Frontal cortex (tissue), 4 donors: ENCODE measurements around the gene SH3BGR. TPM values are rescaled to one million over a fixed set of nuclear protein-coding genes. Genes with fewer than 3 reads are reported as not detected.
"Not testable (repeated sequence)": the region's sequence is repeated elsewhere in the genome, so short reads cannot be mapped to it uniquely, and the experiment has no call there.

Source experiments
- DNase-seq, 2 donors: peaks; one replicate each; pipeline ENCODE4 v3.0.0; 2012; ENCODE audit warnings: low spot score in 2 of 2
- FAIRE-seq: peaks from 2 replicates; lab custom pipeline; 2012; peaks lifted over from hg19 to GRCh38; lab: Jason Lieb, UNC
- total RNA-seq: library from RNA; depleted of rRNA; stranded (reverse); fragments of >200 nt; gene quantifications from one replicate; pipeline ENCODE4 v1.2.3, GENCODE V29; 2014
- donor health status: control.
- donor health status: control.
- donor health status: control.

Gene SH3BGR
- 1.6 TPM for total RNA-seq

DNA sequence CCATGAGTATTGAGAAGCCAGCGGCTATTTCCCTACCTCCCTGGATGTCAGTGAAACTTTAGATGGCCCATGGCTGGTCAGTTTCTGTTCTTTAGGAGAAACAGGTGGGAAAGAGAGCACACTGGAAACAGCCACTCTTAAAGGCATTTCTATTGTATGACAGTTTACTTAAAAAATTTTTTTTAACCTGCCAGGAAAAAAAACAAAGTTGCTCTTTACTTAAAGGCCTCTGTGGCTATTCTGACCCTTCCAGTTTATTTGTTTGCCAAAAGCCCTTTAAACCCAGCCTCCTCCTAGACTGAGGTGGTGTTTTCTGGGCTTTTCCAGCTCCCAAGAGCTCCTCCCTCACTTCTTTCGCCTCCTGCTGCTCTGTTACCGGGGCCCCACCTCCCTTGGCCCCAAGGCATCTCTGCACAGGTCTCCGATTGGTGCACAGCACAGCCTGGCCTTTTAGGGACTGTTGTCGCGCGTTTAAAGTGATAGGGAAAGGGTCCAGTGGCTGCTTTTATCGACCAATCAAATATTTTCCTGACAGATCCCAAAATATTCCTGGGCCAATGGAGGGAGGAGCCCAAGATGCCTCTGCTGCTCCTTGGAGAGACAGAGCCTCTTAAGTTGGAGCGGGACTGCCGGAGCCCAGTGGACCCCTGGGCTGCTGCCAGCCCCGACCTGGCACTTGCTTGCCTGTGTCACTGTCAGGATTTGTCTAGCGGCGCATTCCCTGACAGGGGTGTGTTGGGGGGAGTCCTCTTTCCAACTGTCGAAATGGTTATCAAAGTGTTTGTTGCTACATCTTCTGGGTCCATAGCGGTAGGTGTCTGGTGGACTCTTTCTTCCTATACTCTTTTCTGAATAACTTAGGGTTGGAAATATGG, at the start of gene SH3BGR:
SH3BGR (plus strand) TSS at position 639 of the 875 bp plus-strand sequence; CDS start at position 766, 127 bp downstream.
- no peak for FAIRE-seq
- DNase-seq: no peak

DNA sequence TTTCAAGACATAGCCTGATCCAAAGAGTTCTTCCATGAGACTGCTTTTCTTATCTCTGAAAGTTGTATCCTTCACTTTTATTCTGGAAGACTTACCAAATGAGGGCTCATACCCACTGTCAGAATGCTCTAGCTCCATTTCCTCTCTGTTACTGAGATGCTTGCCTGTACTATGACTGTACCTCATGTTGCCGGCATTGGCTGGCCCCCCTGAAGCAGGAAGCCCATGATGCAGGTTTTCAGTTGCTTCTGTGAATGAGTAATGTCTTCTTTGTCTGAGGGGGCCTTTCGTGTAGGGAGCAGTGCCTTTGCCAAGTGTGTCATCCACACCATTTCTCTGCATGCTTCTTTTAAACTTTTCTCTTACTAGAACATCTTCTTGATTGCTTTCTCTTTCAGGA, 45.7 kb upstream of the SH3BGR start:
- no peak for FAIRE-seq
- no peak for DNase-seq

DNA sequence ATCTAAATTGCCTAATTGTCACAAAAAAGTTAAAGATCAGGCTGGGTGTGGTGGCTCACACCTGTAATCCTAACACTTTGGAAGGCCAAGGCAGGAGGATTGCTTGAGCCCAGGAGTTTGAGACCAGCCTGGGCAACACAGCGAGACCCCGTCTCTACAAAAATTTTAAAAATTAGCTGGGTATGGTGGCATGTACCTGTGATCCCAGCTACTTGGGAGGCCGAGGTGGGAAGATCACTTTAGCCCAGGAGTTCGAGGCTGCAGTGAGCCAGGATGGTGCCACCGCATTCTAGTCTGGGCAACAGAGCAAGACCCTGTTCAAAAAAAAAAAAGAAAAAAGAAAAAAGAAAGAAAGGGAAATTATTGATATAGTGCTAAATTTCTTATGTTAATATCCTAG, 32.6 kb upstream of the SH3BGR start:
- not testable (repeated sequence) for FAIRE-seq, DNase-seq

DNA sequence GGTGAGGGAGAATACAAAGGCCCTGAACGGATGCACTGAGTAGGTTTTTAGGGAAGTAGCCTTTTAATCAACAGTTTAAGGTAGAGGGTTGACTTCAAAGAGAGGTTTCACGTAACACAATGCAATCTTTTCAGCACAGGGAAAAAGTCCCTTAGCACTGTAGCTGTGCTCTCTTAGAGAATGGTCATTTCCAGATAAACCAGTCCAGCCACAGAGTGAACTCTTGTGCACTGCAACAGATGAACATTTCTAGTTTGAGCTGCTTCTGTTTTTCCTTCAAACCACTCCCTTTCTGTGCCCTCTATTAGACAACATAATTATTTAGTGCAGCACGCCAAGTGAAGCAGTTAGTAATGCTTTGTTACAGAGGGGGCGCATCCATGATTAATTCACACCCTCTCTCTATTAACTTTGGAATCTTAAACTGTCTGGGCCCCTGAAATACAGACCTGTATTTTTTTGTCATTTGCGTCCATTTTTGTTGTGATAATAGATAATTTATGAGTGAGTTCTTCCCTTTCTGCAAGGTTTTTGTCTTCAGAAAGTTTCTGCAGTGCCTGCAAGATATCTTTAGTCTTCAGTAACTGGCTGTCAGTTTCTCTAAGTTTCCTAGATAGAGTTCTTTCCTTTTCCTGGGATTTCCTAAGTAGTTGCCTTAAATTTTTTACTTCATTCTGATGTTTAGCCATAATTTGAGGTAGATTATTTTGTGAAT, 29.1 kb upstream of the SH3BGR start:
- DNase-seq (no peak), FAIRE-seq (no peak)

DNA sequence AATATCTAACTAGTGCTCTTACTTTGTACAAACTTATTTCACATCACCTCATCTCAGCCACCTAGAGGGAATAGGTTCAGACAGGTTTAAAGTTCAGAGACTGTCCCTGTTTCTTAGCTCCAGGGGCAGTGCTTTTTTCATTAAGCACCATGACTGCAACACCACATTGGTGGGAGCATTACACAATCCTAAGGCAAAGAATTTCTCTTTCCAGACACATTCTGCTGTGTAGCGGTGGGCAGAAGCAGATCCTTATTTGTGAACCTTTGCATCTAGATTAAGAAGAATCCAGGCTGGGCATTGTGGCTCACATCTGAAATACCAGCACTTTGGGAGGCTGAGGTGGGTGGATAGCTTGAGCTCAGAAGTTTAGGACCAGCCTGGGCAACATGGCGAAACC, 22.3 kb upstream of the SH3BGR start:
- FAIRE-seq: no peak
- no peak for DNase-seq

DNA sequence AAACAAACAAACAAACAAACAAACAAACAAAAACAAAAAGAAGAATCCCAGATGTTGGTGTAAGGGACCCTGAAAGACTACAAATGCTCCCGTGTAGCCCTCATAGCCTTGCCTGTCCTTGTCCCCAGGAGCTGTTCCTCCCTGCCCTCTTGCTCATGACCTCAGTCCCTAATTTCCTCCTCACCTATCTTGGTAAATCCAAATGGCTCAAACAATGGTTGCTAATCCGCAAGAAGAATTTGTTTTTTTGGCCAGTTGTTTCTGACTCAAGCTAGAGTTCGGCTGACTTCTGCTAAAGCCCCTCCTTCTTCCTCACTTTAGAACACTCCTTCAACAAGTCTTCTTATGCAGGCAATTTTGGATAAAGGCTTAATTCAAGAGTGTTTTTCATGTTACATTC, 21.8 kb upstream of the SH3BGR start:
- FAIRE-seq (no peak), DNase-seq (no peak)

DNA sequence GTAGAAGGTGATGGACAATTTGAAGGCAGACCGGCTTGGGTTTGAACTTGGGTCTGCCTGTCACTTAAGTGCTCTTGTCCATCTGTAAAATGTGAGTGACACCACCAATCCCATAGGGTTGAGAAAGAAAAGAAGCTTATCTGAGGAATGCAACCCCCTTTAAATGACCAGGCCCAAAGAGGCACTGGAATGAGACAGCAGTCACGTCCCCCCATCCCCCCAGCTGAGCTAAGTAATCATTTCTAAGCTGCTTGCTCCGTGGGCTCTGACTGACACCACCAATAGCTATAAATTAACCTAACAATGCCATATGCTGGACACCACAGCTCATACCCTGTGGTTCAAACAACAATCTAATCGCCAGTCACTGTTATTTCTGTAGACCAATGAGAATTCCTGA, 21.3 kb upstream of the SH3BGR start:
- DNase-seq (no peak), FAIRE-seq (no peak)

DNA sequence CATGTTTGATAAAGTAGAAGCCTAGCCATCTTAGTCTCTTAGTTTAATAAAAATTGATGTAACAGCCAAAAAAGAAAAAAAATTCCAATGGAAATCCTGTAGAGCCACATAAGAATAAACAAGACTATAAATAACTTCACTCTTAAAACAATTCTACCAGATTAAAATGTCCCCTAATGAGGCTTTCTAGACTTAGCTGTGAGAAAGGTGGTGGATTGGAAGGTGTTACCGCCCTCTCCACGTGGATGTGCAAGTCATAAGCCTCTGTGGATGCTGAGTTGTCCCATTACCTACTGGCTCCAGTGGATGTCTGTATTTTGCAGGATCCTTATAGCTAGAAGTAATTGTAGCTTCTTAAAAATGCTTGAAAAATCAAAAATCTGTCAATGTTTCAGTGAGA, 20.8 kb upstream of the SH3BGR start:
- no peak for FAIRE-seq
- no peak for DNase-seq

DNA sequence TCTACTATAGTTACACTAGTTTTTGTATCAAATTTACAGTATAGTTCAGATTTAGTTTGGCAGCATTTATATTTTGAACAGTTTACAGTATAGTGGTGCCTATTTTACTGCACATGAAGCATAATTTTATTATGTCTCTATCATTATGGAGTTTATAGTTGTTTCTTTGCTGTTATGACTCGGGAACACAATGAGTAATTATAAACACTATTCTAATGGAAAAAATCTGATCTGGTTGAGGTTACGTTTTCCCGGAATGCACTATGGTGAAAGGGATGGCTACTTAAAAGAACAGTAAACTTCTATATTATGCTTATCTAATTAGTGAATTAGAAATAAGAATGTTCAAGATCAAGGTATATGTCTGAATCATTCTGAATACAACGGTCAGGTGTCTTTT, 16.8 kb upstream of the SH3BGR start:
- FAIRE-seq: no peak
- DNase-seq: no peak

DNA sequence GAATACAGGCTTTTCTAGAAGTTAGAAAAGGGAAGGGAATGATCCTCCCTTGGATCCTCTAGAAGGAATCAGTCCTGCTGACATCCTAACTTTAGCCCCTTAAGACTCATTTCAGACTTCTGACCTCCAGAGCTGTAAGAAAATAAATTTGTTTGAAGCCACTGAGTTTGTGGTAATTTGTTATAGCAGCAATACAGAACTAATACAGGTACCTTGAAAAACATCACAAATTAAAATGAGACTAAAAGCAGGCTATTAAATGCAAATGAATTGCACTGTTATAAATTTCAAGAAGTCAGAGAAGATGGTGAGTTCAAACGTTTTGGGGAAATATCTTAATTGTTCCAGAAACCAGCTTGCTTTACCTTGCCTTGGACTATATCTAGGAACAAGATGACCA, 12.5 kb upstream of the SH3BGR start:
- FAIRE-seq (no peak), DNase-seq (no peak)

DNA sequence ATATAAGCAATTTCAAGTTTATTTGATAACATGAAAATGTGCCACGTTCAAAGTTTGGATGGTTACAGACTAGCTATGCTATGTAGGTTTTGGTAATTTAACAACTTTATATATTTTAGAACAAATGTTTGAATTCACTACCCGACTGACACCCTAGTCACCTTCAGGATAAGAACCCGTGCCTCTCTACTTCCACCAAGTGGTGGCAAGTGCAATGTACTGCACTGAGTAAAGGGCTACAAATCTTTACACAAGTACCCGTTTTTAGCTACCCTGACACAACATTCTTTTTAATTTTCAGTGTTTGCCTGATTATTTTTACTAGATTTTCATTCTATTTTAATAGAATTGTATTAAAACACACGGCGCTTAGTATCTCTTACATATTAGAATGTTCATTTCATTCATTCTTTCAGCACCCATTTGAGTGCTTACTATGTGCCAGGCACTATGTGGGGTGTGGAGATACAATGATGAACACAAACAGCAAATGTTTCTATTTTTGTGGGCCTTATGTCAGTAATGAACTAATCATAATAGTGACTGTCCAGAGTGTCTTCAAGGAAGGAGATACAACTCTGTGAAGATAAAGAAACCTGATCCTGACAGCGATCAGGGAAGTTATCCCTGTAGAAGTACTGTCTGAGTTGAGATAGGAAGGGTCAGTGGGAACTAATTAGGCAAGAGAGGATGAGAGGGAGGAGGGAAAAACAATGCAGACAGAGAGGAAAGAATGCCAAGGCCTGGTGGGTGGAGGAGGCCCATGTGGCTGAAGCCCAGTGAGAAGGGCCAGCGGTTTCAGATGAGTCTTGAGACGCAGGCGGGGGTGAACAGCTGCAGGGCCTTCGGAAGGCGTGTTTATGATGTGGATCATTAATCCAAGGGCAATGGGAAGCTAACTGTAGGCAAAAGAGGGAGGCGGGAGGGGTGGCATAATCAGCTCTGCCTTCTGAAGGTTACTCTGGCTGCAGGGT, 10.0 kb upstream of the SH3BGR start:
- no peak for DNase-seq
- FAIRE-seq: no peak

DNA sequence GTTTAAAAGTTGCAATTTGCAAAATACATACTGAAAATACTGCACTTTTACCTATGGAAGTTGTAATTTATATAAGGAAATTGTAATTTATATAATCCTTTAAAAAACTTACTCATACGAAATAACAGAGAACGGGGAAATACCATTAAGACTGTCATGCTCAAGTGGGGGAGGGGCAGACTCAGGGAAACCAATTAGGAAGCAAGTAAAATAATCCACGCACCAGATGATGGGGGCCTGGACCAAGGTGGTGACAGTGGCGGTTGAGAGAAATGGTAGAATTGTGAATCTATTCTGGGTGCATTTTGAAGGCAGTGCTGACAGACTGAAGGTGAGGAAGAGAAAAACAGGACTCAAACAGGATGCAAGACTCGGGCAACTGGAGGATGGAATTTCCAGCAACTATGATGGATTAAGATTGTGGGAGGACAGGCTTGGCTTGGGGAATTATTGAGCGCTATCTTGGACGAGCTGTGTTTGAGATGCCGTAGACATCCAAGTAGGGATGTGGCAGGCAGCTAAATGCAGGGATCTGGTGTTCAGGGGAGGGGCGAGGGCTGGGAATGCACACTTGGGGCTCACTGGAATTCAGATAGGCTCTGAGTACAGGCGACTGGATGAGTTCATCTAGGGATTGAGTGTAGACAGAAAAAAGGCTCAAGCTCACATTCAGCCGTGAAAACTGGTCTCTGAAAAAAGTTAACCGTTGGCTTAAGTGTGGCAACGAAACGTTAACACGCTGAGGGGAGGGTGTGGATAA, 7.2 kb upstream of the SH3BGR start:
- no peak for DNase-seq
- no peak for FAIRE-seq

DNA sequence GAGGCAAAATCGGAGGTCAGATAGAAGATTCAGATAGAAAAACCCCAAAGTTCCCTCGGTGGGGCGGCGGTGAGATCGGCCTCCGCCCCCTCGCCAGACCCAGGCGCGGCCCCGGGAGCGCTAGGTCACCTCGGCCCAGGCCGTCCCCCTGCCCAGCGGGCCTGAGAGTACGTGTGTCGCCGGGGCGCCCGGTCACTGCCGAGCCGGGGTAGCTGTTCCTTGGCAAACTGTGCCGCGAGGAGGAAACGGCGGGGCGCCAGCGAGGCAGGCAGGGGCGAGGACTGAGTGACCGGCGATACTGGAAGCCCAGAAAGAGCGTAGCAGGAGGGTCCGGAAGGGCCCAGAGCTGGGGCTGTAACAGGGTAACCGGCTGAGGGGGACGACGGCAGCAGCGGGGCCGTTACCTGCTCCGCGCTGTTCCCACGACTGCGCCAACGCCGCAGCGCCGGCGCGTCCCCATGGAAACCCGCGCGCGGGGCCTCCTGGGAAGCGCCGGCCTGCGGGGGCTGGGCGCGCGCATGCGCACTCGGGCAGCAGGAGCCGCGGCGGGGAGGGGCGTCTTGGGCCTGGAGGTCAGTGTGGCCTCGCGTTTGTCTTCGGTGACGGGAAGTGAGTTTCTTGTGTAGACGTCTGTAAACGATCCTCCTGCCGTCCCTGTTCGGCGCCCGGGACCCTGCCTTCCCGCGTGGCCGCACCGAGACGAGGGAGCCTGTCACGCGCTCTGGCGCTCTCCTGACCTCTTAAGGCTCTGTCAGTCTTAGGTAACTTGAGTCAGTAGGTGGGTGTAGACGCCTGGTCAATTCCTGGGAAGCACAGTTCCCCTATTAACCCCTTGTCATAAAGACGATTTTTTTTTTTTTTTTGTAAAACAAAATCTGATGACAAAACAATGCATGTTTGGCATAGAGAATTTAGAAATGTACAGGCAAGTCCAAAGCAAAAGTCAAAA, 6.2 kb upstream of the SH3BGR start, which contains the start of gene LCA5L:
LCA5L (minus strand) TSS at position 458 of the 949 bp plus-strand sequence. CDS start 17,285 bp downstream, outside the sequence.
- FAIRE-seq: no peak

DNA sequence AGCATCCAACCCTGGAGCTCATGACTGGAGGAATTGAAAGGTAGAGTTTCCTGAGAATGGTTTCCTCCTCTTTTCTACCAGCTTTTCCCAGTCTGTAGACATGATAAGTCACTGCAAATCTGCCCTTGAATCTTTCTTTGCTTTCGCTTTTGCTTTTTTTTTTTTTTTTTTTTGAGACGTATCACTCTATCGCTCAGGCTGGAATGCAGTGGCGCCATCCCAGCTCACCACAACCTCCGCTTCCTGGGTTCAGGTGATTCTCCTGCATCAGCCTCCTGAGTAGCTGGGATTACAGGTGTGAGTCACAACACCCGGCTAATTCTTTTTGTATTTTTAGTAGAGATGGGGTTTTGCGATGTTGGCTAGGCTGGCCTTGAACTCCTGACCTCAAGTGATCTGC, 4.5 kb upstream of the SH3BGR start:
- no peak for FAIRE-seq
- no peak for DNase-seq

More for the DNA sequence above, 6.2 kb upstream of the SH3BGR start, which contains the start of gene LCA5L:
- DNase-seq: peak; percentile 91 to 94

DNA sequence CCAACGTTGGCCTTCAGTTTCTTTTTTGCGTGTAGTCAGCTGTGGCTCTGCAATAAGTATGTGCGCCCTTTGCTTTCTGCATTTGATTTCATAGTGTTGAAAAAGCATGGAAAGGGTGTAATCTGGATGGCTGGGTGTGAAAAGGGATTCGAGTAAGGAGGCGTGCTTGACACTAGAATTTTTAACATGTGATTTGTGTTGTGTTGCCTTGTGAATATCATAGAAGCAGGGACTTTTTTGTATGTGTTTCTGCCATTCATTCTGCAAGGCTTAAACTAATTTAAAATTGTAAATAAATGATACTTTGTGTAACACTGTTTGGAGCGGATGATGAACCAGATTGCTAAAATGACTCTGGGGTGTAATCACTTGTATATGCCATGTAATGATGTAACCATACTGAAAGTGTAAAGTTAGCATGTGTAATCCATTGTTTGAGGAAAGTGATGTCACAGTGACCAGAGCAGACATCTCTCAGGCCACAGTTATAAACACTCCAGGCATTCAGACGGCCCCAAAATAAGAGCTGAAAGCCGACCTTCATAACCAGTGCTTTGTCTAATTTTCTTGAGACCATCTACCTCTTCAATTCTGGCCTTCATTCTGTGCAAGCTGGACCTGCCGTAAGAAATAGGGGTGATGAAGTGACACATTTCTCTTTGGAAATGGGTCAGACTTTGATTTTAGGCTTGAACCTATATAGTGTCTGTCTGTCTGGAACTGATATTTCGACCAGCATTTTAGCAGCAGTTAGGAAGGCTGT, 618 bp downstream of the SH3BGR start:
- FAIRE-seq (no peak), DNase-seq (no peak)

DNA sequence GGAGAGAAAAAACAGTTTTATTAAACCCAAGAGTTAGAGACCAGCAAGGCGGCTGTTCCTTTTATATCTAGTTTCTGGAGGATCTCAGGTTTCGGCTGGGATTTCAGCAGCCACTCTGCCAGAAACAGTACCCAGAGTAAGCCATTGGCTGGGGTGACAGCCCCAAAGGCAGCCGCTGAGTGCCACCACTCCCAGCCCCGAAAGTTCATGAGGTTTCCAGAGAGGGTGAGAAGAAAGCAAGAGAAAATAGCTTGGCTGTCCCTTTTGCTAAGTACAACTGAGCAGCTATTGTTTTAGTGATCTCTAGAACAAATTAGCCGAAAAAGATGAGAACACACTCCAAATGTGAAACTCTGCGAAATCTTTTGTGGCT, 1.2 kb downstream of the SH3BGR start:
- DNase-seq (no peak), FAIRE-seq (no peak)

DNA sequence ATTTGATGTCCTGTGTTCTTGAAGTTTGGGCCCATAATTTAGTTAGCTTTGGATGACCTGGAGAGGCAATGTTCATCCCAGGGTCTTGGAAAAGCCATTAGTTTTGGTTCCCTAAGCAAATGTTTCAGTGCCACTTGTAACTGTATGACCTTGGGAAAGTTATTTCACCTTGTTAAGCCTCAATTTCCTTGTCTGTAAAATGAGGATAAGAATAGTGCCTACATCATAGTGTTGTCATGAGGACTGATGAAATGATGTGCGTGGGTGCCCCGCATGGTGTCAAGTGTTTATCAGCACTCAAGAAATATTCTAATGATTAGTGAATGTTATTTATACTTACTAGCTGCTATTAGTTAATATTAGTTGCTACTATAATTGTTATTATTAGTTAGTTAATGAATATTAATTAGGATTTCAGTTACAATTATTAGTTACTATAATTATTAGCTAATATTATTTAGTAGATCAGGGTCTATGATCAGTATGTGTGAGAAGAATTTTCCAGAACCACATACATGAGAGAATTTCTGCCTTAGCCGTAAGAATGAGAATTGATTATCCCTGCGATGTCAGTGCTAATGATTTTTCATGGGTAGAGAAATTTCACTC, 1.9 kb downstream of the SH3BGR start:
- DNase-seq (no peak), FAIRE-seq (no peak)
